NCI-H2227 (cell line): ENCODE measurements around the gene SENP7.
"Not testable (repeated sequence)": the region's sequence is repeated elsewhere in the genome, so short reads cannot be mapped to it uniquely, and the experiment has no call there.

Experiments used
- DNase-seq: peaks from one replicate; lab custom pipeline; 2025; ENCODE audit not compliant: unreplicated experiment; lab: John Stamatoyannopoulos, UW

Gene SENP7

GRCh38 chr3:101453961-101454360 lies 59.1 kb downstream of the SENP7 start:
- DNase-seq, result no peak

GRCh38 chr3:101438641-101439040 lies 74.4 kb downstream of the SENP7 start:
- not testable (repeated sequence) for DNase-seq

GRCh38 chr3:101433652-101434051 lies 79.4 kb downstream of the SENP7 start:
- DNase-seq, result no peak

GRCh38 chr3:101423984-101424888 lies 88.8 kb downstream of the SENP7 start:
- no peak for DNase-seq

GRCh38 chr3:101418851-101419250 lies 94.2 kb downstream of the SENP7 start:
- no peak for DNase-seq

GRCh38 chr3:101414121-101414520 lies 98.9 kb downstream of the SENP7 start:
- peak; percentile 3 for DNase-seq

GRCh38 chr3:101413656-101414055 lies 99.4 kb downstream of the SENP7 start:
- no peak for DNase-seq

GRCh38 chr3:101391413-101391950 lies 121.5 kb downstream of the SENP7 start:
- DNase-seq, result no peak

- DNase-seq, result no peak
These were observed 124.3 kb downstream of the SENP7 start for GRCh38 chr3:101388706-101389105.

GRCh38 chr3:101387351-101387750 lies 125.7 kb downstream of the SENP7 start:
- no peak for DNase-seq

- no peak for DNase-seq
These were observed 128.6 kb downstream of the SENP7 start for GRCh38 chr3:101384426-101384825.

- no peak for DNase-seq
These were observed 129.4 kb downstream of the SENP7 start for GRCh38 chr3:101383656-101384055.

GRCh38 chr3:101383156-101383575 lies 129.8 kb downstream of the SENP7 start:
- peak; percentile 1 for DNase-seq

GRCh38 chr3:101381809-101382208 lies 131.2 kb downstream of the SENP7 start:
- DNase-seq, result peak; percentile 6

- no peak for DNase-seq
These were observed 133.2 kb downstream of the SENP7 start for GRCh38 chr3:101379658-101380376.

GRCh38 chr3:101377796-101378195 lies 135.2 kb downstream of the SENP7 start:
- no peak for DNase-seq

- DNase-seq, result no peak
These were observed 135.8 kb downstream of the SENP7 start for GRCh38 chr3:101377209-101377608.

GRCh38 chr3:101375586-101375985 lies 137.4 kb downstream of the SENP7 start:
- no peak for DNase-seq

GRCh38 chr3:101362406-101362805 lies 150.6 kb downstream of the SENP7 start:
- no peak for DNase-seq

- no peak for DNase-seq
These were observed 161.2 kb downstream of the SENP7 start for GRCh38 chr3:101351829-101352228.

- no peak for DNase-seq
These were observed 172.4 kb downstream of the SENP7 start for GRCh38 chr3:101340591-101340990.

GRCh38 chr3:101333883-101334282 lies 179.1 kb downstream of the SENP7 start:
- no peak for DNase-seq
